DLD1 (cell line): Measurements from ENCODE around the gene FADS2.

Experiments used
- in situ Hi-C: cut with HindIII; loops from 2 replicates; pipeline ENCODE4 v1.10.0; 2017; ENCODE audit warnings: low sequenced_read_pairs

Gene FADS2

DNA sequence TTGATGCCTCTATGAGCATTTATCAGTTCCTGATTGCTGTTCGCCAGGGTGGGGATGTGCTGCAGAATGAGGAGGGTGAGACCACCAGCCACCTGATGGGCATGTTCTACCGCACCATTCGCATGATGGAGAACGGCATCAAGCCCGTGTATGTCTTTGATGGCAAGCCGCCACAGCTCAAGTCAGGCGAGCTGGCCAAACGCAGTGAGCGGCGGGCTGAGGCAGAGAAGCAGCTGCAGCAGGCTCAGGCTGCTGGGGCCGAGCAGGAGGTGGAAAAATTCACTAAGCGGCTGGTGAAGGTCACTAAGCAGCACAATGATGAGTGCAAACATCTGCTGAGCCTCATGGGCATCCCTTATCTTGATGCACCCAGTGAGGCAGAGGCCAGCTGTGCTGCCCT is 32.6 kb upstream of the FADS2 start:
- in situ Hi-C loops, result no loop called here

DNA sequence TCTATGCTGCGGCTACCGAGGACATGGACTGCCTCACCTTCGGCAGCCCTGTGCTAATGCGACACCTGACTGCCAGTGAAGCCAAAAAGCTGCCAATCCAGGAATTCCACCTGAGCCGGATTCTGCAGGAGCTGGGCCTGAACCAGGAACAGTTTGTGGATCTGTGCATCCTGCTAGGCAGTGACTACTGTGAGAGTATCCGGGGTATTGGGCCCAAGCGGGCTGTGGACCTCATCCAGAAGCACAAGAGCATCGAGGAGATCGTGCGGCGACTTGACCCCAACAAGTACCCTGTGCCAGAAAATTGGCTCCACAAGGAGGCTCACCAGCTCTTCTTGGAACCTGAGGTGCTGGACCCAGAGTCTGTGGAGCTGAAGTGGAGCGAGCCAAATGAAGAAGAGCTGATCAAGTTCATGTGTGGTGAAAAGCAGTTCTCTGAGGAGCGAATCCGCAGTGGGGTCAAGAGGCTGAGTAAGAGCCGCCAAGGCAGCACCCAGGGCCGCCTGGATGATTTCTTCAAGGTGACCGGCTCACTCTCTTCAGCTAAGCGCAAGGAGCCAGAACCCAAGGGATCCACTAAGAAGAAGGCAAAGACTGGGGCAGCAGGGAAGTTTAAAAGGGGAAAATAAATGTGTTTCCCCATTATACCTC is 32.1 kb upstream of the FADS2 start:
- in situ Hi-C loops, result no loop called here

DNA sequence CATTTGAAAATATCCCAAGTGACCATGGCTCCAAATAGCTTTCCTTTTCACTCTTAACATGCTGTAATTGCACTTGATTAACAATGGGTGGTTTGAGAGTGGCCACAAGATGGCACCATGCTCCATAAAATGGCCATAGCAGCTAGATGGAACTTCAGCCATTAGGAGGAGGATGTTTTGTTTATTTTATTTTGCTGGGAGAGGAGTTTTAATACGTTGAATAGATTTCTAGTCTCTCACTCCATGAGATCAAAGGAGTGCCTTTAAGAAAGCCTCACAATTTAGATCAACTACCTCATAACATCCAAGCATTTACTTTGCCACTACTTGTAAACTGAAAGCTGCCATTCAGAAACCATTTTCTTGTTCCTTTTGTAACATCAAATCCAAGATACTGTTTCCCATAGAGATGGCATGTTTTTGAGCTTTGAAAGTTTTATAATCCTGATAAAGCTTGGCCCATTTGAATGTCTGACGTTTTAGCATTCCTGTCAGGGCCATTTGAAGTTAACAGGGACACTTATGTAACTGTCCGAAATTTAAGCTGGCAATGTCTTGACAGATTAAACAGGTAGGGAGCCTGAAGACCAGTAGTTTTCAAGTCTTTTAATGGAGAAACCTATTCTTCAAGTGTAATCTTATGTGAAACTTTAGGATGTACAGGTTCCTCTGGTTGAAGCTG is 30.7 kb upstream of the FADS2 start:
- in situ Hi-C loops, result no loop called here

DNA sequence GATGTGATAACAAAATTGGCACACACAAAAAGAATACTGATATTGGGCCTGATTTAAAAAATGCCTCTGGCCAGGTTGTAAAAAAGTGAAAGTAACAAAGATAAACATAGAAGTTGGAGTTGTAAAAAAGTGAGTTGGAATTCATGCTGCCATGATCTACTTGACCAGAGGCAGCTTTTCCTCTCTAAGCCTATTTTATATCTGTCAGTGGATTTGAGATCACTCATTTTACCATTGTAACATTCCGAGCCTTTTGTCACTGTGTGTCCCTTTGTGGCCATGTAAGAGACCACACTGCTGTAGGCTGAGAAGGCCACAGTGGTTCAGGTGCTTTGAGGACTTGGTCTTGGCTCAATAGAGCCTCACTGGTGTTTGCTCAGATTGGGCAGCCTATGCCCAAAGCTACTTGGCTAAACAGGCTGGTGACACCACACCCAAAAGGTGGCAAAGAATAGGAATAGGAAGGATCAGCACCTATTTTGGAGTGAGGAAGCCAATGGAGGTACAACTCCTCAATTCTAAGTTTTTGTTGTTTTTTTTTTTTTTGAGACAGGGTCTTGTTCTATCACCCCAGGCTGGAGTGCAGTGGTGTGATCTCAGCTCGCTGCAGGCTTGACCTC is 28.3 kb upstream of the FADS2 start:
- in situ Hi-C loops, result no loop called here

DNA sequence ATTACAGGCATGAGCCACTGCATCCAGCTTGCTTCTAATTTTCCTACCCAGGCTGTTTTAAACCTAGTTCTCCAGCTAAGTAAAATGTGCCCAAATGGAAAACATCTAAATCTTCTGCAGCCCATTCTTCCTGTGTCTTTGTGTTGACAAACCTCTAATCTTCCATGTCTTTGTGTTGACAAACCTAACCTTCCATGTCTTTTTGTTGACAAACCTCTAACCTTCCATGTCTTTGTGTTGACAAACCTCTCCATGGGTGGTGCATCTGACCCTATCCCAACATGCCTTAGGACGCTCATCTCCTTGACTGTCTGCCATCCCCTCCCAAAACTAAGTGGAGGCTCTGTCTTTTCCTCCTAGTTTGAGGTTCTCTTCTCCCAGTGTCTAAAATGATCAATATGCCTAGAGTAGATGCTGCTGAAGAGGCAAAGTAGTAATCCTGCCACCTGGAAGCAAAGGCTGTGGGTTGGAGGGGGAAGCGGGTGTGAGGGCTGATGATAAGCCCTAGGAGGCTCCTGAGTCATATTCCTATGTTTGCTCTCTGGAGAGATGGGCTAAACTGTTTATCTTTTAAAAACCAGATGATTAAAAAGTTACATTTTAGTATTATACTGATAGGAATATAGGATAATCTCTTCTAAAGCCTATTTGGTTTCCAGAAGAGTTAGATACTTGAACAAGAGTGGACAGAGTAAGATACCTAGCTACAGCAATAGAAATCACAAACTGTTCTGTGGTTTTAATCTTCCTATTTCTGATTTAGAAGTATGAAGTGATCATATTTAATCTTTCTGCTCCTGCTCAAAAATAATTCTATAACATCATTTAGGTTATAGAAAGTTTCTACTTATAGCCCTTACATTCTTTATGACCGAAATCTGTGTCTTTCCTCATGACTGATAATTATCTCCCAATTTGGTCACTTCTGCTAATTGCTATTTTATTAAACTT is 27.5 kb upstream of the FADS2 start:
- in situ Hi-C loops, result no loop called here

DNA sequence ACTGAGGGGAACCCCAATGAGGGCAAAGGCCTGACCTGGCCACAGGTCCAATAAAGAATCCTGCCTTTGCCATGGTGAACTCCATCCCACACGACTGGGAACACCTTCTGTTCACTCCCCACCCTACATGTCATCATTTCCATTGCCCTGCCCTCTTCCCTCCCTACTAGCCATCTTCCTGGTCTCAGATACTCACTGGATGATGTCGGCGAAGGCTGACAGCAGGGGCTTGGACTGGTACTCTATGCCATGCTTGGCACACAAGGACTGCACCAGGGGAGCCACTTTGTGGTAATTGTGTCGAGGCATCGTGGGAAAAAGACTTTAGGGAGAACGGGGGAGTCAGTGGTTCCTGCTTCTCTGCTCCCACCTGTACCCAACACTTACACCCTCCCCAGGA is 25.5 kb upstream of the FADS2 start:
- in situ Hi-C loops, result no loop called here

DNA sequence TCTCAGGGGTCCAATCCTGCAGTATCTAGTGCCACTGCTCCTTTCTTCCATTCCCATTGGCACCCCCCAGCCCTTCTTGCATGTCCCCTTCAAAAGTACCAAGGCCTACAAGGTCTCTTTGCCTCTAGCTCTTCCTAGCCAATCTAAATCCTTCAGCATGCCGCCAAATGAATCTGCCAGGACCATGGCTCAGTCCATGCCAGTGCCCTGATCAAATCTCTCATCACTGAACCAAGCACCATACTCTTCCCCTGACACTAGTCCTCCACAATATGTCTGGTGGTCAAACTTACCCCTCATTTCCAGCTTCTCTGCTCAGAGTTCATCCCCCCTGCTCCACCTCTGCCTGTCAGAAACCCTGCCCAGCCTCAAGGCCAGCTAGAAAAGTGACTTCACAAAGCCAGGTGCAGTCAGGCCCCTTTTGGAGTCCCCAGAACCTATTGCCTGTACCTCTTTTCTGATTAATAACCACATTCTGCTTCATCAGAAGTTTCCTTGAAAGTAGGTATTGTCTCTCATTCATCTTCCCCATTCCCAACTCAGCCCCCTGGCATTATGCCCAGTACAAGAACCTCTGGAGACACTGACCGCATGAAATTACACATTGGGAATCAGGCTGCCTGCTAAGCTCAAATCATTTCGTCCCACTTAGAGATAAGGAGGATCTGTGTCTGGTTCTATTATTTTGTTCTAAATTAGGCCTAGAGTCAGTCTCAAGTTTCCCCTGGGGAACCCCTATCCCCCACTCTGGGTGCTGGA is 24.0 kb upstream of the FADS2 start:
- in situ Hi-C loops, result no loop called here

DNA sequence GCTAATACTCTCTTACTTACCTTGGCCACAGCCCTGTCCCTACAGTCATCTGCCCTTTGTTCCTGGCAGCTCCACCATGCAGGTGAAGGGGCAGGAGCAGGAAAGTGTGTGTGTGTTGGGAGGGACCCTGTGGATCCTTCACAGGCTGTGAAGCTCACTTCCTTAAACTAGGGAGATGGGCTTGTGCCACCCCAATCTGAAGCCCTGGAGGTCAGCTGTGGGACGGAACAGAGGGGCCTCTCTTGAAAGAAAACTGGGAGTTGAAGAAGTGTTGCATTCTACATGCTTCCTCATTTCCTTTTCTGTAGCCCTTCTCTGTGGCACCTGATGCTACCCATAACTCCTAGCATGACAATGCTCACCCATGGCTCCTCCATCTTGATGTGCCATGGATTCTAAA is 23.0 kb upstream of the FADS2 start:
- in situ Hi-C loops, result no loop called here

DNA sequence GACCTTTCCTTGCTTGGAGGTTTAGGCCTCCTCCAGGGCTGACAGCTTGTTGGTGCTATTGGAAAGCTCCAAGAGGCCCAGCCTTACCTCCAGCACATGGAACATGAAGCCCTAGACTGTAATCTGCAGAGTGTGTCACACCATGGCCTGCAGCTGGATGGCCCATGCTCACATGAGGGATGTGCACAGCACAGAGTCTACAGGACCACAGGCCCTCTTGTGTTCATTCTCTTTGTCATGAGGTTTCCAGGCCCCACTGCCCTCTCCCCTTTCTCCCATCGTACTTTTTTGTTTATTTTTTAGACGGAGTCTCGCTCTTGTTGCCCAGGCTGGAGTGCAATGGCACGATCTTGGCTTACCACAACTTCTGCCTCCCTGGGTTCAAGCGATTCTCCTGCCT is 21.3 kb upstream of the FADS2 start:
- in situ Hi-C loops, result no loop called here

DNA sequence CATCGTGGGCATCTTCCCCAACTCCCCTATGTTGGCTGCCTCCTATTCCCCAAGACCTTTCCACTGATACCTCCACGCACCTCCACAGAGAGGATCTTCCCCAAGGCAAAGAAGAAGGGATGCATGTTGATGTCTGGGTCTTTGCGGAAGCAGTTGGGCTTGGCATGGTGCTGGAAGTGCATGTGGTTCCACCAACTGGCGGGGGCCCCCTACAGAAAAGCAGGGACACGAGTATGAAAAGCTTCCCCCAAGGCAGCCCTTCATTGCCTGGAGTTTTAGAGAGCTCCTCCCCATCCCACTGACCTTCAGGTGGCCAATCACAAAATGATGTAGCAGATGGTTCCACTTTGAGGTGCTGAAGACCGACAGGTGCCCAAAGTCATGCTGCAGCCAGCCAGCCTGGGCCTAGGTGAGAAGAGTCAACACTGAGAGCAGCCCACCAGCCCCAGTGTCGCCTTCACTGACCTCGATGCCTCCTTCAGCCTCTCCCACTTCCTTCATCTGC is 17.4 kb upstream of the FADS2 start:
- in situ Hi-C loops, result loop anchor here (10.0 kb wide), 1 partner anchor 154 kb away; the partner anchor contains the start of gene FTH1

DNA sequence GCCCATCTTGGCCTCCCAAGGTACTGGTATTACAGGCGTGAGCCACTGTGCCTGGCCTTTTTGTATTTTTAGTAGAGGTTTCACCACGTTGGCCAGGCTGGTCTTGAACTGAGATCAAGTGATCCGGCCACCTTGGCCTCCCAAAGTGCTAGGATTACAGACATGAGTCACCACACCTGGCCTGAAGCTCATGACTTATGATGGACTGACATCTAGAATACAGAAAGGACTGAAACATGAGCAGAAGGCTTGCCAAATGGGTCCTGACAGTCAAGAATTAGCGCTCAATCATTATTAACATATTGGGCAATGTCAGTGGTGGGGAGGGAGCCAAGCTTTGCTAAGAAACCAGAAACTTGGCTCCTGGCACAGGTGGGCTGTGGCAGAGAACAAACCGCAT is 16.3 kb upstream of the FADS2 start:
- in situ Hi-C loops, result loop anchor here (10.0 kb wide), 1 partner anchor 153 kb away; the partner anchor contains the start of gene FTH1

DNA sequence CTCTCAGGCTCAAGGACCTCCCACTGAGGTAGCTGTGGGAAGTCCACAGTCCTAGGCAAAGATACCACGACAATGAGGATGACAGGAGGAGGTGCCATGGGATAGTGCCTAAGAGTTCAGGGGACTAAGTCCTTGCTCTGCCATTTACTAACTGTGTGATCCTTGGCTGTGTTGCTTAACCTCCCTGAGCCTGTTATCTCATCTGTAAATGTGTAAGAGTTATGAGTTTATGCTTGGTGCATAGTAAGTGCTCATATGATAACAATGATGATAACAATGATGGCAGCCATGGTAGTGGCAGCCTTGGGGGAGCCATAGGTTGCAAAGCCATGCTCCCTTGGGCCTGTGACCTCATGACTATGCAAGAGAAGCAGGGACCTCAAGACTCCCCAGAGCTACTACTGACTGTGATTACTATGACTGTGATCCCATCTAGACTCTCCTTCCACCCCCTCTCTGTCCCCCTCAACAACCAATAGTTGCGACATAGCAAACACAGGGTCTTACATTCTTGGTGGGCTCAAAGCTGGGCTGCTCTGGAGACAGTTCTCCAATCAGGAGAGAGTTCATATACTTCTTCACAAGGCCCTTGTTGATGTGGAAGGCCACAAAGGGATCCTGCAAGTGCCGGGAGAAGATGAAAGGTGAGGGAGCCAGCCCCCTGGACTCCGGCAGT is 15.2 kb upstream of the FADS2 start:
- in situ Hi-C loops, result loop anchor here (10.0 kb wide), 1 partner anchor 152 kb away; the partner anchor contains the start of gene FTH1

DNA sequence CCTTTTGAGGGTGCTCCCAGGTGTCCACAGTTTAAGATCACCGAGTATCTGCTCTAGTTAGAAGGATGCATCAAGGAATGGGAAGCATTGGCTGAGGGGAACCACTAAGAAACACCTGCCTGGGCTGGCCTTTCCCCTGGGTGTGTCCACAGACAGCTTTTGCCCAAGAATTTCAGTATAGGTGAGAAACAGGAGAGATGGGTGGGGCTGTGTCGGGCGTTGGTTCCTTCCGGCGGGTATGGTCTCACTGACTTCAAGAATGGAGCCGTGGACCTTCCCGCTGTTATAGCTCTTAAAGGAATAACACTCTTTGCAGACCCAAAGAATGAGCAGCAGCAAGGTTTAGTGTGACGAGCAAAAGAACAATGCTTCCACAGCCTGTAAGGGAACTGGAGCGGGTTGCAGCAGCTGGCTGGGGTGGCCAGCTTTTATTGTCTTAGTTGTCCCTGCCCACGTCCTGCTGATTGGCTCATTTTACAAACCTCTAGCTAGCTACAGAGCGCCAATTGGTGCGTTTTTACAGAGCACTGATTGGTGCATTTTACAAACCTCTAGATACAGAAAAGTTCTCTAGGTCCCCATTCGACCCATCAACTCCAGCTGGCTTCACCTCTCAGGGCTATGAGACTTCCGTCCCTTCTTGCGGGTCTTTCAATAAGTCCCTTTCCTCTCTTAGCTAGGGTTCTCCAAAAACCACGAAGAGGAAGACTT is 13.7 kb upstream of the FADS2 start:
- in situ Hi-C loops, result loop anchor here (10.0 kb wide), 1 partner anchor 150 kb away; the partner anchor contains the start of gene FTH1

DNA sequence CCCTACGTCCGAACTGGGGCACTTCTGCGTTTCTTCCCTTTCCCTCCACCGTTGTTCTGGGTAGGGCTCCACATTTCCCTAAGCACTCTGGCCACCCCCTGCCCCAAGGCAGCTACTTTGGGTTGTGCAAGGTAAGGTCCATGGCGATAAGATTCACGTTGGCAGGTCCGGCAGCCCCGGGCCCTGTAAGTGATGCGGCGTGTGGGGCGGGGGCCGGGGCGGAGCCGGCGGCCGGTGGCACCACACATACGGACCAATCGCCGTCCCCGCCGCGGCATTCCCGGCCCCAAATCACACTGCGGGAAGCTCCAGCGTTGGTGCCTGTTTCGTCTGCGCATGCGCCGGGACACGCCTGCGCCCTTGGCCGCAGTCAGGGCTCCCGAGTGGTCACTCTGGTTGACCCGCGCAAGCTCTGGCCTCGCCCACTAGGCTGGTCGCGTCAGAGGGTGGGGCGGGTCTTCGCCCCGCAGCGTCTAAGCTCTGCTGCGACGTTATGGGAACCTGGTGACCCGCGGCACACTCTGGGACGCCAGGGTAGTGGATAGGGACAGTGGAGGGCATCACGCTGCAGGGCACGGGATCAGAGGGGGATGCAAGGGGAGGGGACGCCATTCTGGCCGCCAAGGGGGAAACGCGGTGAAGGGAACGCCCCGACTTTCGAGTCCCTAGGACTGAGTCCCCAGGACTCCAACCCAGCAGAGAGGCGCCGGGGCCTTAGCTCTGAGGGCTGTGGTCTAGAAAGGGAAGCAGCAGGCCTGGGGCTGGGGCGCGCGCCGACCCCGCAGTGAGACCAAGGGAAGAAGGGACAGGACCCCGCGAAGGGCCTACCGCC is 12.9 kb upstream of the FADS2 start:
- in situ Hi-C loops, result loop anchor here (10.0 kb wide), 1 partner anchor 150 kb away; the partner anchor contains the start of gene FTH1

DNA sequence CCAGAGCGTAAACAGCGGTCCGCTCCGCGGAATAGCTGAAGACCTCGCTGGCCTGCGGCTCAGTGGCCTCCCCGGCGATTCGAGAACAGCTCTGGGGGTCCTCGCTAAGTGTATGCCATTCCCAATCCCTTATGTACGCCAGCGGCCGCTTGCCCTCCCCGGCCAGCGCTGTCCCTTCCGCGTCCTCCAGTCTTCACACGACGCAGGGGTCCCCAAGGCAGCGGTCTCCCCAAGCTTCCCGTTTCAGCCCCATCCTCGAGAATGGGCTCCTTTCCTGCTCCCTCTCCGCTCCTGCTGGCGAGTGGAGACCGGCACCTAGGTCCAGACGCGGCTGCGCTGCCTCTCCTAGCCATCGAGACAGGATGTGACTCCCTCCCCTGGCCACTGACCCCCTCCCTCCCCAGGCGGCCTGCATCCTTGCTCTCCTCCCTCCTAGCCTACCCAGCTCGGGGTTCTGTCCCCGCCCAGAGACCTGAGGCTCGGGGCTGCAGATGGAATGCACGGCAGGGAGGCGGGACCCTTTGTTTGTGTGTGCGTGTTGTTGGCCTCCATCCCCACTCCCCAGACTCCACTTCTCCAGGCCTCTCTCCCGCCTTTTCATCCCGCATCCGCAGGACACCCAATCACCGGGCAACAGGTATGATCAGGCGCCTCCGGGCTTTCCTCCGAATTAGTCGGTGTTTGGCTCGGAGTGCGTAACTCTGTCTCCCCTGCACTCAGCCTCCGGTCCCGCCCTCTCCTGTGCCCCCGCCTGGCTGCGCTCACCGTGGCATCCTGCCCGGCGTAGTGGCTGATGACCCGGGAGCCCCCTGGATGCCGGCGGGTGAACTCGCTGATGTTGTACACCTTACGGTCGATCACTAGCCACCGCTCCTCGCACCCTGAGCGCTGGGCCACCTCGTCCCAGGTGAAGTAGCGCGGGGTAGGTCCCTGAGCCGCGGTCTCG is 12.0 kb upstream of the FADS2 start:
- in situ Hi-C loops, result loop anchor here (10.0 kb wide), 1 partner anchor 149 kb away; the partner anchor contains the start of gene FTH1

DNA sequence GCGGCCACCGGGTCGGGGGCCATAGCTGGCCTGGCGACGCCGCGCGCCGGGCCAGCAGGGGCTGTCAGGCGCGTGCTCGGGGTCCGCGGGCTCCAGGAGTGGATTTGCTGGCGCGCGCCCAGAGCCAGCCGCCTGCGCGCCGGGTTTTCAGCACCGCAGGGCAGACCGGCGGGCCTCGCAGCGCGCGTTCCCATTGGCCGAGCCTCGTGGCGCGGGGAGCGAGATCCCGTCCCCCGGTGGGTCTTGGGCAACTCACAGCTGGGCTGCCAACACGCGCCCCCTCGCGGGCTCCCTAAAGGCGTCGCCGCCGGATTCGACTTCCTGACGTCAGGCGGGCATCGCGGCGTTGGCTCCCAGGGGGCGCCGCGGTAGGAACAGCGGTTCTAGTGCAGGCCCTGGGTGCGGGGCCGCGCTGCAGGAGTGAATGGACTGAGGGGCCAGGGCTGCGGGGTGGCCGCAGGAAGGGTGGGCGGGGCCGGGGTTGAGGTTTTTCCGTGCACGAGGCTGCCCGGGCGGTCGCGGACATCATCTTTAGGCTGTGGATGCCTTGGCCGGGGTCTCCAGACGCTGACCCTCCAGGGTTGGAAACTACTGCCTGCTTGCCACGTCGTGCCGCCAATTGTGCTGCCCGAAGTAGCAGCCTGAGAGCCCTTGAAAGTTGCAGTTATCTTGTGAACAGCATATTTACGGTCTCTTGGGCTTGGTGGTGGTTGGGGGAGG is 11.2 kb upstream of the FADS2 start, which contains the start of gene FADS1:
Gene FADS1 (minus strand): TSS at position 268 of the 720 bp plus-strand sequence. CDS start 74 bp downstream, at position 194.
- in situ Hi-C loops, result loop anchor here (10.0 kb wide), 1 partner anchor 148 kb away; the partner anchor contains the start of gene FTH1
